Myocyte (in vitro differentiated cells): ENCODE data around the gene TFEB. TPM values are rescaled to one million over a fixed set of nuclear protein-coding genes. Genes with fewer than 3 reads are reported as not detected.

Source experiments
- DNase-seq: peaks from one replicate; pipeline ENCODE4 v3.0.0-alpha.2; 2012; ENCODE audit warnings: low read depth
- total RNA-seq: library from RNA; depleted of rRNA; stranded (reverse); fragments of >200 nt; gene quantifications from 2 replicates; pipeline ENCODE4 v1.2.3, GENCODE V29; 2014

TFEB gene
- total RNA-seq, 1 donor from 2014 or later: 10.6 TPM

- no peak for DNase-seq
Measured at GRCh38 chr6:41724228-41724580, 11.2 kb downstream of the TFEB start.

- peak; percentile 56 for DNase-seq
Measured at GRCh38 chr6:41723530-41724227, 11.7 kb downstream of the TFEB start.

- no peak for DNase-seq
Measured at GRCh38 chr6:41722969-41723529, 12.4 kb downstream of the TFEB start.

GRCh38 chr6:41721414-41721813, 14.0 kb downstream of the TFEB start:
- DNase-seq: no peak

- no peak for DNase-seq
Measured at GRCh38 chr6:41720783-41721182, 14.6 kb downstream of the TFEB start.

GRCh38 chr6:41720262-41720620, 15.2 kb downstream of the TFEB start:
- no peak for DNase-seq

- DNase-seq: no peak
Measured at GRCh38 chr6:41719436-41720261, 15.8 kb downstream of the TFEB start.

GRCh38 chr6:41718828-41719227, 16.6 kb downstream of the TFEB start:
- DNase-seq: no peak

GRCh38 chr6:41717392-41717736, 18.0 kb downstream of the TFEB start:
- no peak for DNase-seq

GRCh38 chr6:41716516-41717391, 18.7 kb downstream of the TFEB start:
- peak; percentile 50 for DNase-seq

- no peak for DNase-seq
Measured at GRCh38 chr6:41715795-41716515, 19.5 kb downstream of the TFEB start.

- no peak for DNase-seq
Measured at GRCh38 chr6:41714556-41715273, 20.7 kb downstream of the TFEB start.

- DNase-seq: no peak
Measured at GRCh38 chr6:41713650-41714291, 21.6 kb downstream of the TFEB start.

- peak; percentile 93 for DNase-seq
Measured at GRCh38 chr6:41713159-41713649, 22.2 kb downstream of the TFEB start.

GRCh38 chr6:41712651-41713103, 22.7 kb downstream of the TFEB start:
- DNase-seq: peak; percentile 47

- DNase-seq: no peak
Measured at GRCh38 chr6:41711323-41712038, 23.9 kb downstream of the TFEB start.

- DNase-seq: no peak
Measured at GRCh38 chr6:41709375-41709774, 26.0 kb downstream of the TFEB start.

- no peak for DNase-seq
Measured at GRCh38 chr6:41708856-41709255, 26.6 kb downstream of the TFEB start.
